ENCODE results near the gene IAH1.

IAH1 gene, protein sequence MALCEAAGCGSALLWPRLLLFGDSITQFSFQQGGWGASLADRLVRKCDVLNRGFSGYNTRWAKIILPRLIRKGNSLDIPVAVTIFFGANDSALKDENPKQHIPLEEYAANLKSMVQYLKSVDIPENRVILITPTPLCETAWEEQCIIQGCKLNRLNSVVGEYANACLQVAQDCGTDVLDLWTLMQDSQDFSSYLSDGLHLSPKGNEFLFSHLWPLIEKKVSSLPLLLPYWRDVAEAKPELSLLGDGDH

GRCh38 chr2:9474361-9475057 lies at the start of gene IAH1:
IAH1 (plus strand) TSS chr2:9474551; CDS start chr2:9474567, 16 bp downstream.
- H3K4me3 ChIP-seq (ENCODE audit: low read length): peak within 1 kb of the TSS; percentile 83
- TF ChIP-seq ZNF274 (IDR thresholded peaks at IDR 0.05; ENCODE audit: low read depth, low read length): no peak

DNA sequence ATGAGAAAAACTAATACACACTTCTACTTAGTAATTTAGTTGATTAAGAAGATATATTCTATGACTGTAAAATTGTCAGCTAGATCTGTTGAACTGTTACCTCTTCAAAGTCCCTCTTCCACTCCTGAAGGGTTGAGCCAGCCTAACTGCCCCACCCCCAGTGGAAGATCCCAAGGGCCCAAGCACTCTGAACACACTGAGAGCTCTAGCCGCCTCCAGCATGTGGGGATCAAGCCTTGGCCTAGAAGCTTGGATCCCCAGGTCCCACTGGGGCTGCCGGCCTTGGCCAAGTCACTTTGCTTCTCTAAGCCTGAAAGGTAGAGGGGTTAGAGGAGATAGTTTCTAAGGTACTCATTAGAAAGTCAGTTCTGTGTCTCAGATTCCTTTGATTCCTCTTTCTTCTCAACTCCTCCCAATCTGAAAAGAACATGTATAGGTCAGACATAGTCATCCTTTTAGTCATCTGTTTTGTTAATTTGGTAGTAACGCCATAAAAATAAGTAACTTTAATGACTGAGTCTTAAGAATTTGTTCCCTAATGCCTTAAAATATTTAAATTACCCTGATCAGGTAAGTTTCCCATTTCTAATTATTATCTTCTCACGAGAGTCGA lies 45.3 kb upstream of the IAH1 start:
- H3K4me3 ChIP-seq (ENCODE audit: low read length): no peak overlapping the region
- TF ChIP-seq ZNF274 (IDR thresholded peaks at IDR 0.05; ENCODE audit: low read depth, low read length): no peak

- TF ChIP-seq ZNF274 (IDR thresholded peaks at IDR 0.05; ENCODE audit: low read depth, low read length): no peak
- H3K4me3 ChIP-seq (ENCODE audit: low read length): no peak overlapping the region
These were observed 43.7 kb upstream of the IAH1 start for GRCh38 chr2:9430316-9431293.

DNA sequence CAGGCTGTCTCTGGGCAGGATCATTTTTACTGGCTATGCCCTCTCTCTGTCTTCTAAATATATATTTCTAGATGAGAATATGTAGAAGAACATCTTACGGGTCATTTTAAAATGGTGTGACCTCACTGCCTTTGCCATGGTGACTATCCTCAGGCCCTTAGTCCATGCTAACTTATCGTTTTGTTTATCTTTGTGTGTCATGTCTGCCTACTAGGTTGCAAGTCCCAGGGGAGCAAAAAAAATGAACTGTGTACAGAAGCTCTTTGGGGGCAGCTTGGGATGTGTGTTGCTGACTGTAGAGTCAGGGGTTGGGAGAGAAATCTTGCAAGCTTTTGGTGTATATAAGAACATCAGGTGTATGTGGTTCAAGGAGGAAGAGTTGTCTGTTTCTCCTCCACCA lies 39.9 kb upstream of the IAH1 start:
- no peak overlapping the region for H3K4me3 ChIP-seq (ENCODE audit: low read length)
- no peak for TF ChIP-seq ZNF274 (IDR thresholded peaks at IDR 0.05; ENCODE audit: low read depth, low read length)

DNA sequence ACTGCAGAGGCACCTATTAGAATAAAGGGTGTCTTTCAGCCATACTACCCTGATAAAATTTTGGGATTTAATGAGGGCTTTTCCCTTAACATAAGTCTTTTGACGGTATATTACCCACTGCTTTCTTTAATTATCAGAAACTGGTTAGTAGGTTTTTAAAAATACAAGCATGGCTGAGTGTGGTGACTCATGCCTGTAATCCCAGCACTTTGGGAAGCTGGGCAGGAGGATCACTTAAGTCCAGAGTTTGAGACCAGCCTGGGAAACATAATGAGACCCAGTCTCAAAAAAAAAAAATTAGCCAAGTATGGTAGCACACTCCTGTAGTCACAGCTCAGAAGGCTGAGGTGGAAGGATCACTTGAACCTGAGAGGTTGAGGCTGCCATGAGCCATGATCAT lies 34.8 kb upstream of the IAH1 start:
- no peak for TF ChIP-seq ZNF274 (IDR thresholded peaks at IDR 0.05; ENCODE audit: low read depth, low read length)
- no peak overlapping the region for H3K4me3 ChIP-seq (ENCODE audit: low read length)

DNA sequence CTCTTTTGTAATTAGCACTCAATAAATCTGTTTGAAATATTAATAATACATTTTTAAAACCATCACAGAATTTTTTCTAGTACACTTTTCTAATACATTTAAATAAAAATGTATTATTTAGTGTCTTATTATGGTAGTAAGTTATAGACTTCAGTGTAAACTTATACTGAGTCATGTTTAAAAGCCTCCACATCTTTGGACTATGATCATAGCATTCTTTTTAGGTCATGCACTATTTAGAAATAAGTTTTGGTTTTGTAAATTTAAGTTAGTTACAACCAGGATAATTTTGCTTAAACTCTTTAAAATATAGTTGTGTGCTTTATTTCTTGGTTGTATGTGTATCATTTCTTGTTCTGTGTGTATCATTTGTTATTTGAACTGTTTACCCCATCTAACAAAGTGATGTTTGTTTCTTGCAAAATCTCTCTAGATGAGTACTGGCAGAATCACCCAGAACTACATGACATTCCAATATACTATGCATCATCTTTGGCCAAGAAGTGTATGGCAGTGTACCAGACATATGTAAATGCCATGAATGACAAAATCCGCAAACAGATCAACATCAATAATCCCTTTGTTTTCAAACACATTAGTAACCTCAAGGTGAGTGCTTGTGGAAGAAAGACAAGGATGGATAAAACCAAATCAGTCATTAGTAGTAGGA lies 34.2 kb upstream of the IAH1 start:
- H3K4me3 ChIP-seq (ENCODE audit: low read length): no peak overlapping the region
- TF ChIP-seq ZNF274 (IDR thresholded peaks at IDR 0.05; ENCODE audit: low read depth, low read length): no peak

DNA sequence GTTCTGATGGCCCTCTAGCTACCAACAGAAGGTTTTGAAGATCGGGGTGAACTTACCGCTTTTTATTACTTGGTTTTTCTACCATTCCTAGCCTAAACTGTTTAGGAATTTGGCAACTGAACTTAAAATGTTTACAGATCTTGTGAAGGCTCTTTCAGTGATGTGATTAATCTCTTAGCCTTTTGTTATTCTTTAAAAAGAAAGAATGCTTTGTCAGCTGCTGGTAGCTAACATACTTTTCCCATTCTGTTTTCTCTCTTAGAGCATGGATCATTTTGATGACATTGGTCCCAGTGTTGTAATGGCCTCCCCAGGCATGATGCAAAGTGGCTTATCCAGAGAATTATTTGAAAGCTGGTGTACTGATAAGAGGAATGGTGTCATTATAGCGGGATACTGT lies 32.8 kb upstream of the IAH1 start:
- H3K4me3 ChIP-seq (ENCODE audit: low read length): no peak overlapping the region
- TF ChIP-seq ZNF274 (IDR thresholded peaks at IDR 0.05; ENCODE audit: low read depth, low read length): no peak

DNA sequence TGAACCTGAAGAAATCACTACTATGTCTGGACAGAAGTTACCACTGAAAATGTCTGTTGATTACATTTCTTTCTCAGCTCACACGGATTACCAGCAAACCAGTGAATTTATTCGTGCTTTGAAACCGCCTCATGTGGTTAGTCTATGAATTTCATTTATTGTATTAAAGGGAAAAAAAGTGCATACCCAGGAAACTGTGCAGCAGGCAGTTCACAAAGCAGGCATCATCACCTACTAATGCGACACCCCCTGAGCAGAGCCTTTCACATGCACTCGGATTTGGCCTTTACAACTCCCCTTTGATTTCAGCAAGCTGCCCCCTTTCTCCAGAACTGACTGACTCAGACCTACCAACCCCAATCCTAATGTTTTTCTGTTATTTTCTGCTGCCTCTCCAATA lies 30.8 kb upstream of the IAH1 start:
- TF ChIP-seq ZNF274 (IDR thresholded peaks at IDR 0.05; ENCODE audit: low read depth, low read length): no peak
- no peak overlapping the region for H3K4me3 ChIP-seq (ENCODE audit: low read length)

GRCh38 chr2:9445089-9445488 lies 29.3 kb upstream of the IAH1 start:
- H3K4me3 ChIP-seq (ENCODE audit: low read length): no peak overlapping the region
- no peak for TF ChIP-seq ZNF274 (IDR thresholded peaks at IDR 0.05; ENCODE audit: low read depth, low read length)

DNA sequence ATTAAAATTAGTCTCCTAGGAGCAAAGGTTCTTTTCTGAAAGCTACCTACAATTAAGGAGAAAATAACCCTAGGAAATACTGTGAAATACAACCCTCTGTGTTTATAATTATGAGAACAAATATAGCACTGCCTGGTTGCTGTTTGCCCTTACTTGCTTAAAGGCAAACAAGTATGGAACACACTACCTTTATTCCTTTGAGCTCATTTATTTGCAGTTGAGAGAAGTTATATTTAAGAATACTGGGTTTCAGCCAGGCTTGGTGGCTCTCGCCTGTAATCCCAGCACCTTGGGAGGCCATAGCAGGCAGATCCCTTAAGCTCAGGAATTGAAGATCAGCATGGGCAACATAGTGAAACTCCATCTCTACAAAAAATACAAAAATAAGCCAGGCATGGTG lies 23.1 kb upstream of the IAH1 start:
- no peak overlapping the region for H3K4me3 ChIP-seq (ENCODE audit: low read length)
- TF ChIP-seq ZNF274 (IDR thresholded peaks at IDR 0.05; ENCODE audit: low read depth, low read length): no peak

DNA sequence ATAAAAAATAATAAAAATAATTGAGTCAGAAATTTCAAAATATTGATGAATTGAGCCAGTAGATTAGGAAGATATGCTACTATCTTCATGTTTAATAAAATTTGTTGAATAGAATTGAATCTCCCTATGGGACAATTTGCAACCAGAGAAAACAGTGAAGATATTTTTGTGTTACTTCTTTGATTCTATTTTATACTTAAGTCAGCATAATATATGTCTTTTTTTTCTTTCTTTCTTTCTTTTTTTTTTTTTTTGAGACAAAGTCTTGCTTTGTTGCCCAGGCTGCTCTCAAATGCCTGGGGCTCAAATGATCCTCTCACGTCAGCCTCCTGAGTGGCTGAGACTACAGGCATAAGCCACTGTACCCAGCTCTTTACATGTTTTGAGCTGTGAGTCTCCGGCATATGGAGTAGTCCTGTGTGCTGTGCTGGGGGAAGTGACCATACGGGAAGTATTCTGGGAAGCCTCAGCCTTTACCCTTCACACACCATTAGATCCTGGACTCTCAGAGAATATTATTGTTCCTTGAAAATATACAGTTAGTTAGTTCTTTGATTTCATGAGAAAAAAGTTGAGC lies 13.8 kb upstream of the IAH1 start:
- TF ChIP-seq ZNF274 (IDR thresholded peaks at IDR 0.05; ENCODE audit: low read depth, low read length): no peak
- no peak overlapping the region for H3K4me3 ChIP-seq (ENCODE audit: low read length)

- no peak for TF ChIP-seq ZNF274 (IDR thresholded peaks at IDR 0.05; ENCODE audit: low read depth, low read length)
- H3K4me3 ChIP-seq (ENCODE audit: low read length): no peak overlapping the region
These were observed 13.3 kb upstream of the IAH1 start for GRCh38 chr2:9461079-9461478.

GRCh38 chr2:9462313-9462712 lies 12.0 kb upstream of the IAH1 start:
- TF ChIP-seq ZNF274 (IDR thresholded peaks at IDR 0.05; ENCODE audit: low read depth, low read length): no peak
- H3K4me3 ChIP-seq (ENCODE audit: low read length): no peak overlapping the region
